NCI-H2196 treated with DMSO at 0.1 percent for 48 hours (cell line): ENCODE results near the gene NHS.
A peak's percentile ranks its signal among the peaks of the same experiment; 100 is the strongest.

ENCODE experiments used
- DNase-seq: peaks from one replicate; lab custom pipeline; 2025; ENCODE audit not compliant: unreplicated experiment; lab: John Stamatoyannopoulos, UW

Gene NHS

DNA sequence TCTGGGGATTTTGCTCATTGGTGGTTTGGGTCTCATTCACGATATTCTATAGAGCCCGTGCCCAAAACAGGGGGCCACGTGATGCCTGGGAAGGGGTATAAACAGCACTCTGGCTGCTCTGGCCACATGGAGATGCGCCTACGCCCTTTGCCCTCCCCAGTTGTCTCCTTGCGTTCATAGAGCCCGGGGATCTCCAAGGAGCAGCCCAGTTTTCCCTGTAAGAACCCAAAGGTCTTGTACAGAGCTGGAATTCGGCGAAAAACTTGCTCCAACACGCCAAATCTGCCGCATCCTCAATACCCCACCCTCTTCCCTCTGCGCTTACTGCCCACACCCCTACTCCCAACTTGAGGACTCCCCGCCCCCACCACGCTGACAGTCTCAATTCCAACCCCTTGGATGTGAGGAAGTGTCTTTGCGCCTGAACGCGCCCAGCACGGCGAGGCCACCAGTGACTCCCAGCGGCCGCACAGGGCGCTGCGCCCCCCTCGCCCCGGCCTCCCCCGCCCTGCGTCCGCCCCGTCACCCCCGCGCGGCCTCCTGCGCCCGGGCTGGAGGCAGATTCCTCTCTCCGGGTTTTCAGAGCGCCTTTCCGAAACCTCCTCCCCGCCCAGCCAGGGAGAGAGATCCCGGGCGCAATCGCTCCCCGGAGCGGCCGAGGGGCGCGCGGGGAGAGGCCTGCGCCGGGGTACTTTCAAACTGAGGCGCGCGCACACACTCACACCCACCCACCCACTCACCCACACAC, at the start of gene NHS:
NHS (plus strand) TSS at position 582 of the 748 bp plus-strand sequence. CDS start 558 bp downstream, outside the sequence.
- DNase-seq = peak; percentile 54

DNA sequence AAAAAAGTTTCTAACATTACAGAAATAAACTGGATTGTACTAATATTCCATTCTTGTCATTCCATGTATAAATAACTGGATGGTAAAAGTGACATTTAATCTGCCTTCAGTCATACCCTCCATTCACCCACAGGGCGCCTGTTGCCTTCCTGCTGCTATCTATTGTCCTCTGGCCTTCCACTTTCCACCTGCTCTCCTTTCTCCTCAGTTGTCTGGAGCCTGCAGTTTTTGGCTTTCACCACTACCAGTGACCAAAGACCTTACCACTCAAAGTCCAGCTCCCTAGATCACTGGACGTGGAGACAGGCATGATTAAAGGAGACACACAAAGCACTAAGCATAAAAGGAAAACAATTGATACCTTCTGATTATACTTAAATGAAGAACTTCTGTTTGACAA, 46.2 kb upstream of the NHS start:
- DNase-seq = peak; percentile 7

DNA sequence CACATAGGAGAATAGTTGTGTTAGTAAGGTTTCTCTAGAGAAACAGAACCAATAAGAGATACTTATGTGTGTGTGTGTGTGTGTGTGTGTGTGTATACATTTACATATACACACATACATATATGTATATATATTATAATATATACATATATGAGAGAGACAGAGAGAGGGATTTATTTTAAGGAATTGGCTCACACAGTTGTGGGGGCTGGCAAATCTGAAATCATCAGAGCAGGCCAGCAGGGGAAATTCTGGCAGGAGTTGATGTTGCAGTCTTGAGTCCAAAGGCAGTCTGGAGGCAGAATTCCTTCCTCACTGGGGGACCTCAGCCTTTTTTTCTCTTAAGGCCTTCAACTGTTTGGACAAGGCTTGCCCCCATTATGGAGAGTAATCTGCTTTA, 38.6 kb upstream of the NHS start:
- DNase-seq = no peak

DNA sequence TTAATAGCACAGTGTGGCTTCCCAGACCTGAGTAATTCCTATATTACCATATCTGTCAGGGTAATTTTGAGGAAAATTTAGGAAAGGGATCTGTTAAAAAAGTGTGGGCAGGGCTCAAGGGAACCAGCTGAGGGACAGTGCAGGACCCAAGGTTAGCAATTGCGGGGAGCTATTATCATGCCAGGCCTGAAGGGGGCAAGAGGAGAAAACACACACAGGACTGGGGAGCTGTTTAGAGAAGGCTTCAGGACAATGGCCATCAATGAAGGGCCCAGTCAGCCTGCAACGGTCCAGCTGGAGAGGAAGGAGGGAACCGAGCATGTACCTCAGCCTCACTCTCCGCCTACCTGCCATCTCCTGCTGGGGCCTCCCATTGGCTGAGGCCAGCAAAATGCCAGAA, 19.0 kb upstream of the NHS start:
- DNase-seq = no peak

DNA sequence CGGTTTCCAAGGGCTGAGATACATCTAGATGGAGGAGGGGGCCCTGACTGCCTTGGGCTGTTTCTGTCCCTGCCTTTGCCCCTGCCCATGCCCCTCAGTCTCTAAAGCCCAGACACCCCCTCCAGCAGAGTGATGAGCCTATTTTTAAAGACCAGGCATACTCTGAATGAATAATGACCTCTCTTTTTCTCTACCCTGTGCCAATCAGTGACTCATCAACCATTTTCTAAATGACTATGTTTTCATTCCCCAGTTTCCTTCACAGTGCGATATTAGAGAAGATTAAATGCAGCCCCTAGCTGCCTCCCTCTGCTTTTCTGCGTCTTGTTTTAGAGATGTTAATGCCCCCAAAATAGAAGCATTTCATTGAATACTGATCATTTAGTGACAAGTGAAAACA, 15.5 kb upstream of the NHS start:
- no peak for DNase-seq

DNA sequence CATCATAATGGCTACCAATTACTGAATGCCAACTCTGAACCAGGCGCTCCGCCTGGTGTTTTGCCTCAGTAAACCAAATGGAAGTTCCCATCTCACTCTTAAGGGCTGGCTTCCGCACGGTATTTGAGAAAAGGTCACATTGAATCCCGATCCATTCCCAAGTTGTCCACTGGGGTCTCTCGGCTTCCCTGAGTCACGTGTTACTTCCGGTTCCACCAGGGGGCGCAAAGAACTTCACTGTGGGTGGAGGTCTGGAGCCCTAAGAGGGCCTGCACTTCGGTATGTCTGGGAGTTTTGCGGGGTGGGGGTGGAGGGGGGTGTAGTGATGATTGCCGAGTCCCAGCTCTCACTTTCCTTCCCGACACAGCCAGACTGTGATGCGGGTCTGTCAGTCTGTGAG, 13.4 kb upstream of the NHS start:
- DNase-seq = no peak

DNA sequence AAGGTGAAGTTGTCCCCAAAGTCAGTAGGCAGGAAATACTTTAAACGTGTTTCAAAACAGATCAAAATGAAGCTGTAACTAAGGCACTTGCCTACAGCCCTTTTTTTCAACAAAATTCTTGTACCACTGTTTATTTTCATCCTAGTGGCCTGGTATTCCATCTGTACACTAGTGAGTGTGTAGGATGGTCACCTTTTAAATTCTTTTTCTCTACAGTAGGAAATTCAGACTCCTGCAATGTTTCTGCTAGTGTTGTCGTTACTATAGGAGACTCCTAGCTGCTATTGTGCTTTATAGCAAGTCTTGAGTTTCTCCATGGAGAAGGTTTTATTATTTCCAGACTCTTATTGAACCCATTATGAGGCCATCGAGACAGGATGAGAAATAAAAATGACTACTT, 7.0 kb upstream of the NHS start:
- no peak for DNase-seq

DNA sequence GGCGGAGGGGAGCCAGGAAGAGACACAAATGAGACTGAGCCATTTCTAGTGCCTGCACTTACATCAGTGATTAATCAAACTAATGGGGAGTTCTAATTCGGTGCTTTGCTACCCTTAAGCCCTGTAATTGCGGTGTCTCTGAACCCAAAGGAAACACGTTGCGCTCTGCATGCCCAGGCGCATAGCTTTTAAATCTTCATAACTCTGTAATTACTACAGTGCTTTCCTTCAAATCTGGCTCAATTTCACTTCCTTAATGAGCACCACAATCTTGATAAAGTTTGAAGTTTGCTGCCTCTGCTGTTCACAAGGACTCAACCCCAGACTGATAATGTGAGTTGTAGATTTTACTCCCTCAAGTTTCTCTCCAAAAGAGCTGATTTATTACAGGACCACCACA, 5.7 kb upstream of the NHS start:
- no peak for DNase-seq

DNA sequence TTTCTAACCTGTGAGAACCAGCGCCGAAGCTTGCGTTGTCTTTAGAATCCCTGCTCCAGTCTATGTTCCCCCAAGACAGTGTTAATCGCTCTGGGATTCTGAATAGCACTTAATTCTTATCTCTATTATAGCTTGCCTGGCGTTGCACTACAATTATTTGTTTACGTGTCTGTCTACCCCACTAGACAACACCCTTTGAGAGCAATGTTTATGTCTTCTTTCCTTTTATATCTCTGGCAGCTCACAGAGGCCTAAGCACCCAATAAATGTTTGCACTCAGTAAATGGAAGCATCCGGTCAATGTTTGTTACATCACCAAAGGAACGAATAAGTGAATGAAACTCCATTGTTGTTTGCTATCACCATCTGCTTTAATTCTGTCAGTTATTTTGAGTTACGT, 4.8 kb upstream of the NHS start:
- DNase-seq = no peak

DNA sequence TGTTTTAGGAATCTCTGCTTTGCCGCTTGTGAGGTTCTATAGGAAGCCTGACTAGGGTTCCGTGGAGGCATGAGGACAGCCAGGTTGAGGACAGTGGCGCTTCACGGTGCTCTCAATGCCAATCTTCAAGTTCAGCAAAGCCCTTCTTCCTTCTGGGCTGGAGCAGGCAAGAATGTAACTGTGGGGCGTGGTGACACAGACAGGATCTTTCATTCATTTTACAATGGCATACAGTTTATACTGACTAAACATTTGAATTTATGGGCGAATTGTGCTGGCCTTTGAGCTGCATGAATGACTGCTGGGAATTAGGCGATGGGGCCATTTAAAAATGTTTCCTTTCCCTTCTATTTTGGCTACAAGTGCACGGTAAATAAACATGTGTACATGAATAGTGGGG, 2.9 kb upstream of the NHS start:
- DNase-seq = no peak

DNA sequence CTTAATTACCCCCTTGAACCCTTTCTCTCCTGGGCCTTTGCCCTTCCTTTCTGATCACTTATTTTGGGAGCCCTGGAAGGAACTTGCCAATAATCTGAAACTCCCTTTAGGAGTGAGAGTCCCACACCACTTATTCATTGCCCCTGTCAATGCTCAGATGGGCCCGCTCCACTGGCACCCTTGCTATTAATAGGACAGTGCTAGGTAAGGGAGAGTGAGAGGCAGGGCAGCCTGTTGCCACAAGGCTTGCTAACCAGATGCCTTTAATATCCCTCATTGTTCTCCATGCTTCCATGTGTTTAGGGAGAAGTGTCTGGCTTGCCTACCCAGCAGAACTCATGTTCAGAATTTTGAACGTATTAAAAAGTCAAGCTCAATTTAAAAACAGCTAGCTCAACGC, 1.7 kb upstream of the NHS start:
- no peak for DNase-seq

DNA sequence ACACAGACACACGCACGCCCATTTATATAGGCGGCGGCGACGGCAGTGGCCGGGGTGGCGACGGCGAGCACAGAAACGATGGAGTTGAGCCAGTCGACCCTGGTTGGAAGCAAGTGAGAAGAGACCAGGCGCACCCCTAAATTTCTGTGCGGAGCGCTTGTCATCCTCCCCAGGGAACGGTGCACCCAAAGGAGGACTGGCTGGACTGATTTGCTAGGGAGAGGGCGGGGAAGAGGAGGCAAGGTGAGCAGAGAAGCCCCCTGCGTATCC, 302 bp downstream of the NHS start:
- DNase-seq = no peak

DNA sequence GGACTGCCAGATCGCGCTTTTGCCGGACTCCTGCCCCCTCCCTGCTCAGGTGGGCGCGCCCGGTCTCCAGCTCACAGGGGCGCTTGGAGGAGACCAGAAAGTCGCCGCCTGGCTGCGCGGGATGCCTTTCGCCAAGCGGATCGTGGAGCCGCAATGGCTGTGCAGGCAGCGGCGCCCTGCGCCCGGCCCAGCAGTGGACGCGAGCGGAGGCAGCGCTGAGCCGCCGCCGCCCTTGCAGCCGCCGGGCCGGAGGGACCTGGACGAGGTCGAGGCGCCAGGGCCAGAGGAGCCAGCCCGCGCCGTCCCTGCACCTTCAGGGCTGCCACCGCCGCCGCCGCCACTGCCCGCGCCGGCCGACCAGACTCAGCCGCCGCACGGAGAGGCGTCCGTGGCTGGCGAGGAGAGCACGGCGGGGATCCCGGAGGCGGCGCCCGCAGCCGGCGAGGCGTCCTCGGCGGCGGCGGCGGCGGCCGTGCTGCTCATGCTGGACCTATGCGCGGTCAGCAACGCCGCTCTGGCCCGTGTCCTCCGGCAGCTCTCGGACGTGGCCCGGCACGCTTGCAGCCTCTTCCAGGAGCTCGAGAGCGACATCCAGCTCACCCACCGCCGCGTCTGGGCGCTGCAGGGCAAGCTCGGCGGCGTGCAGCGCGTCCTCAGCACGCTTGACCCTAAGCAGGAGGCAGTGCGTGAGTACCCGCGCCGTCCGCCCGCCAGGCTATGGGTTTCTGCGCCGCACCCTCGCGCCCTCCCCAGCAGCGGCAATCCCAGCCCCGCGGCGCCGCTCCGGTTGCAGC, 834 bp downstream of the NHS start:
- DNase-seq = no peak

DNA sequence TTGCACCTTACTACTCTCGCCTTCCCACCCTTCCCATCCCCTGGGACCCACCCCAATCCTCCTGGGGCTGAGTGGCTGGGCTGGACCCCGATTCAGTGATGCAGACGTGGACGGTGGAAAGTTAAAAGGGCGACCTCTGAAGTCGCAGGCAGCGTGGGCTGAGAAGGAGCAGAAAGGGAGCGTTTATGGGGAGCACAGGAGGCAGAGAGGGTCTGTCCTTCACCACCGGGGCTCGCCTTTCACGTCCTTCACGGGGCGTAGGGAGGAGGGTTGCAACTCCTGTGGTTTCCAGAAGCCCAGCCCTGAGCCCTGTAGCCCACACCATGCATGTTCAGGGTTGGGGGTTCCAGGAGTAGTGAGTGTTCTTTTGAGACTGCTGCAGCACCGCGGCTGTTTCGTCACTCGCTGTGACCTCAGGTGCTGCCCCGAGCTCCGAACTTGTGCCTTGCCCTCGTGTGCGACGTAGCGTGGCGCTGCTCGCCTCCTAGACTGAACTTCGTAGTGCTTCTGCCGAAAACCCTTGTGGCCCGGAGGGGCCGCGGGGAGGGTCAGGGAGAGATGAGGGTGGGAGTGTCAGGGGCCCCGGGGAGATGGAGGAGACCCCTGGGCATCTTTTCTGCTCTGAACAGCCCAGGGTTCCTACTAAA, 1.6 kb downstream of the NHS start:
- DNase-seq = peak; percentile 1

DNA sequence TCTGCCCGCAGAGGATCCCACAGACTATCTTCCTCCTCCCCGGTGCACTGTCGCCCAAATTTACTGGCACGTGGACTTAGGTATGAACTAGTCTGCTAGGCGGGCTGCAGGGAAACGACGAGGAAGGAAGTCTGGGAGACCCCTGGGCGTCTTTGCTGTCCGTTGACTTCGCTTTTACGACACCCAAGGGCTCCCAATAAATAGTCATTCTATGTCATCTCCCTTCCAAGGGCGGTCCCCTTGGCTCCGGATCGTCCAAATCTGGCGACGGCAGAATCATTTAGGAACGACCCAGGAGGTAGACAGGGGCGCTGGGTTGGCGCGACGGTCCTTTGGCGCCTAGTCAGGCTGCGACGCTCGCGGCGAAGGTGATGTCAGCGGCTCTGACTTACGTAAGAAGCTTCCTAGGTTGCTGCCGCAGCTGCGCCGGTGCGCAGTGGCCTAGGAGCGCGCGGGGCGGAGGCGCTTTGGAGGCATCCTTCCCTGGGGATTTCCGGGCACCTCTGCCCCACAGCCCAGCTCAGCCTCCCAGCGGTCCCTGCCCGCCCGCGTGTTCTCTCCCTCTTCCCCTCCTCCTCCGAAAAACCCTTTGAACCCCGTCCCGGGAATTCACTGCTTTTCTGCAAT, 2.2 kb downstream of the NHS start:
- peak; percentile 37 for DNase-seq

DNA sequence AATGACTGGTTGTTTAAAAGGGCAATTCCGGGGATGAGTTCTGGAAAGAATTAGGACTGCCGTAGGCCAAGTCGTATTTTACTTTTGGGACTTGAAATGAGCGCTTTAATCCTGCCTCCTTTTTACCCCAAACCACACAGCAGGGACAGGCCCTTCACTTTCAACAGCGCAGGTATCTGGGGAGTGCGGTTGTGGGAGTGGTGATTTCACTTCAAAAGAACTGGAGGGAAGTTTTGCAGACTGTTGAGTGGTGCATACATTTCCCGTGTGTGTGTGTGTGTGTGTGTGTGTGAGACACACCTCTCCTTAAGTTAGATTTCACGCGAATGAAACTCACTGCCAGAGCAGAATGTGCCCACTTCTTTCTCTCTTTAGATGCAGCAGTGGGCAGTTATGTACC, 2.8 kb downstream of the NHS start:
- no peak for DNase-seq

DNA sequence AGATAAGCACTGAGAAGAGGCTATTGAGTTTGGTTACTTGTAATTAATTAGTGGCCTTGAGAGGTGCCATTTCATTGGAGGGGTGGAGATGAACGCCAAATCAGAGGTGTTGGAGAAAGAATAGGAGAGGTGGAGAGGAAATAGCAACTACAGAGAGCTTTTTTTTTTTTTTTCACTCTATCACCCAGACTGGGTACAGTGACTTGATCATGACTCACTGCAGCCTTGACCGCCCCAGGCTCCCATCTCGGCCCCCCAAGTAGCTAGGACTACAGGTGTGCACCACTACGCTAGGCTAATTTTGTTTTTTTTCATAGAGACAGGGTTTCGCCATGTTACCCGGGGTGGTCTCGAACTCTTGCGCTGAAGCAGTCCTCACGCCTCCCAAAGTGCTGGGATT, 5.2 kb downstream of the NHS start:
- DNase-seq = no peak

DNA sequence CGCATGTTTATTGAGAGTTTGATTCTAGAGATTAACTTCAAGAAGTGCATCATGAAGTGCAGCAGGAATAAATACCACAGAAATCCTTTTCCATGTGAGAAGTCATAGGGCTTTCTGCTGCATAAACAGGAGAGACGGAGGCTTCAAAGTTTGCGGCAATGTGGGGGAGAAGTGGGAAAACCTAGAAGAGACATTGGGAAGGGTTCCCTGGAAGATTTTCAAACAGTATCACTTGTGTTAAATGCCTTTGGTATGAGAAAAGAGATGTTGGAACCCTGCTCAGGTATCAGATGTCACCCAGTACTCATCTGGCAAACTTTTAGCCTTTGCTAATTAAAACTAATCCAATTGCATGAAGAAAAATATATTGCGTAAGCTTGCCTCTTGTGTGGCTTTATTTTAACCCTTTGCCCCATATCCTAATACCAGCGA, 15.4 kb downstream of the NHS start:
- no peak for DNase-seq

DNA sequence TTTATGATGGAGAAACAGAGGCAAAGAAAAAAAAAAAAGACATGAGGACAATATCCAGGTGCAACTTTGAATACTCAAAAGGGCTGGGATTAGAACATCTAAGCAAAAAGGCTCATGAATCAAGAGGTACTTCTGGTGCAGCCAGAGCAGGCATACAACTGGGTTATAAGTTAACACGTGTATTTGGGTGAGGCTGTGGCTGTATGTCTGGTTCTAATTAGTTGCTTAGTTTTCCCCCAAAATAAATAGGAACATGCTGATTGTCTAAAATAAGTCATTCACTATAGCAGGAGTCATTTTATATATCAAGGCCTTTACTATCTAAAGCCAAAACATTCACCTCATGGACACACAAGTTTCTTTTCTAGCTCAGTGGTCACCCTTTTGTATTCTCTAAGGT, 20.2 kb downstream of the NHS start:
- DNase-seq = no peak

DNA sequence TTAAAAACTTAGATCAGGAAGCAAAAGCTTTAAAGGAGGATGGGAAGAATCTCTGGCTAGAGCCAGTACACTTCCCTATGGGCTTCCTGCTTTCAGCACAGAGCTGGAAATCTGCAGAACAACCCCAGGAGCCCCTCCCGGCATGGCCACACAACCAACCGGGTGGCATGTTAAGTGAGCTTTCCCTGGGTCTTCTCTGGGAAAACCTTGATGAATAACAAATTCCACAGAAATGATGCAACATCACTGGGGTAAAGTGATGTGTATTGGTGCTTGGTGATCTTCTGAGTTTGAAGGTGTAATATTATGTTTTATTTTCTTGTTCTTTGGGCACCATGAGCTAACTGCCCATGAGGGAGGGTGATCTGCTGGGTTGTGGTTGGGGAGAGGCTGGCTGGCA, 22.1 kb downstream of the NHS start:
- no peak for DNase-seq

DNA sequence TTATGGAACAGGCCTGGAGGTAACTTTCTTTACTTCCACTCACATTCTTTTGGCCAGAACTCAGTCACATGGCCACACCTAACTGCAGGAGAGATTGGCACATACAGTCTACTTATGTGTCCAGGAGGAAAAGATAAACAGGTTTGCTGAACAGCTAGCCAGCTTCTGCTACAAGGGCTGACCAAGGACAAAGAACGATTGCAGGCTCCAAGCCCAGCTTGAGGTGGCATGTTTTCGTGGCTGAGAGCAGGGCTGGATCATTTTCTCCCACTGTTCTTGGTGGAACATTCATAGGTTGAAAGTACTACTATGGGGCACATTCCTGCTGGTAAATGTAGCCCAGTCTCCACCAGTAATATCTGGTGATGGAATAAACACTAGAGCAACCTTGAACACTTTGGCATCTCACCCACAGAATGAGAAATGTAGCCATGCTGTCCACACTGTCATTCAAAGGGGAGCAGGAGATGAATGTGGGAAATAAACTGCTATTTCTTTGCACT, 28.2 kb downstream of the NHS start:
- DNase-seq = no peak

DNA sequence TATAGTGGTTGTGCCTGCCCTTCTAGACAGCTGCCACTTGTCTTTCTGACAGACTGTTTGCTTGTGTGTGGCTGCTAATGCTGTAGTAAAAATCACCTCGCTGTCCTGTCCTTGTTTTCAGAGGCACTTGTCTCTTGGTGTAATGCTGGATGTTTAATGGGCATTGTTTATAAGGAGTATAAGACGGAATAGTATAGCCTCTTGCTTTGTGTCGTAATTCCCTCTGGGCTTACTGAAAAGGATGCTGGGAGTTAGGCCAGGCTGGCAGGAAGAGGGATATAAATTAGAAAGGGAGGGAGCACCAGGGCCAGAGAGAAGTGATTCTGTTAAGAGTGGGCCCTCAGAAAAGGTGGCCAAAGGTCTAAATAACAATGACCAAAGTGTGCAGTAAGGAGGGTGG, 29.0 kb downstream of the NHS start:
- no peak for DNase-seq
